Mesothelial cell of epicardium (in vitro differentiated cells): ENCODE data around the gene BLTP3A. TPM values are rescaled to one million over a fixed set of nuclear protein-coding genes. Genes with fewer than 3 reads are reported as not detected.

Experiments used
- DNase-seq, 2 experiments: peaks; one replicate each; pipeline ENCODE4 v3.0.0; 2021; ENCODE audit warnings: low spot score in 2 of 2; ENCODE audit not compliant: unreplicated experiment in 2 of 2
- H3K27ac Mint-ChIP-seq: 2 replicates; pipeline ENCODE4 v1.8.0; 2021; ENCODE audit warnings: mixed read lengths
- H3K27me3 Mint-ChIP-seq: 2 replicates; pipeline ENCODE4 v1.8.0; 2021; ENCODE audit warnings: low read depth, mixed read lengths
- H3K36me3 Mint-ChIP-seq: 2 replicates; pipeline ENCODE4 v1.8.0; 2021; ENCODE audit warnings: mixed read lengths
- H3K4me1 Mint-ChIP-seq: 2 replicates; pipeline ENCODE4 v1.8.0; 2021; ENCODE audit warnings: mixed read lengths
- H3K4me3 Mint-ChIP-seq: 2 replicates; pipeline ENCODE4 v1.8.0; 2021; ENCODE audit warnings: mild to moderate bottlenecking, moderate library complexity, mixed read lengths
- H3K9me3 Mint-ChIP-seq: 2 replicates; pipeline ENCODE4 v1.8.0; 2021; ENCODE audit warnings: mixed read lengths
- CTCF ChIP-seq: fragments of 200-600 bp; sonication (generic); IDR thresholded peaks from one replicate; pipeline ENCODE4 v1.5.0; 2021; ENCODE audit warnings: antibody characterized with exemption; ENCODE audit not compliant: unreplicated experiment
- total RNA-seq: library from RNA; stranded (reverse); gene quantifications from 3 replicates; pipeline ENCODE4 v1.2.1, GENCODE V29; 2021

BLTP3A gene
- total RNA-seq, 1 donor from 2014 or later: 14.6 TPM

DNA sequence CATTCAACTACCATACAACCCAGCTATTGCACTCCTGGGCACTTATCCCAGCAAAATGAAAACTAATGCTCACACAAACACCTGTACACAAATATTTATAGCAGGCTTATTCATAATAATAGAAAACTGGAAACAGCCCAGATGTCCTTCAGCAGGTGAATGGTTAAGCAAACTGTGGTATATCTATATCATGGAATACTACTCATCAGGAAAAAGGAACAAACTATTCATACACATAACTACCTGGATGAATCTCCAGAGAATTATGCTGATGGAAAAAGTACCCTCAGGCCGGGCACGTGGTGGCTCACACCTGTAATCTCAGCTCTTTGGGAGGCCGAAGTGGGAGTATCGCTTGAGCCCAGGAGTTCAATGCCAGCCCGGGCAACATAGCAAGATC is 3.8 kb upstream of the BLTP3A start:
- H3K4me1 Mint-ChIP-seq: peaks cover 12% of the 10 kb centered on the region
- no peak overlapping the region for H3K27ac Mint-ChIP-seq
- H3K36me3 Mint-ChIP-seq: peaks cover 4% of the 10 kb centered on the region
- no peak for TF ChIP-seq CTCF
- no peak for DNase-seq
- no peak overlapping the region for H3K4me3 Mint-ChIP-seq
- H3K27me3 Mint-ChIP-seq: no peaks in the 10 kb centered on the region
- H3K9me3 Mint-ChIP-seq: peaks cover 5% of the 10 kb centered on the region

DNA sequence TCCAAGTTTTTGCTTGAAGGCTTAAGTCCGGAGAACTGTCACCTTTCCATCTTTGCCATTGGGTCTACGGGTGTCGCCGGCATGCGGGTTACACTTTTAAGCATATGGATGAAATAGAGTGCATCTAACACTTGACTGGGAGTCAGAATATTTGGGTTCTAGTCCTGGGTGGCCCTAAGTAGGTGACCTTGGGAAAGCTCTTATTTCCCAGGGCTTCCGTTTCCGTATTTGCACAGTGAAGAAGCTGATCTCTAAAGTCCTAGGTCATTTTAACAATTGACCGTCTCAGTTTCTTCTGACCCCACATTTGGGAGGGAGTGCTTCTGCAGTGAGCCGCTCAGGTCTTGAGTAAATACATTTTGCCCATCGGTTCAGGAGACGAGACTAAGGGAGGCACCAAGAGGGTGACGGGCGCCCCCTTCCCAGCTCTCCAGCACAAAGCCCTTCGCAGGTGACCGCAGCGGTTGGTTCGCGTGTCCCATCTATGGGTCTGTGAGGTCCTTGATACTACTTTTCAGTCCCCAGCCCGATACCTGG is 651 bp upstream of the BLTP3A start:
- DNase-seq: peak in 1 of 2 experiments; percentile 62
- peaks cover 5% of the 10 kb centered on the region for H3K9me3 Mint-ChIP-seq
- TF ChIP-seq CTCF: no peak
- H3K27ac Mint-ChIP-seq: peak overlapping the region; percentile 98
- peaks cover 4% of the 10 kb centered on the region for H3K36me3 Mint-ChIP-seq
- peaks cover 24% of the 10 kb centered on the region for H3K4me1 Mint-ChIP-seq
- H3K27me3 Mint-ChIP-seq: no peaks in the 10 kb centered on the region
- peak overlapping the region; percentile 93 for H3K4me3 Mint-ChIP-seq

- H3K27me3 Mint-ChIP-seq: no peaks in the 10 kb centered on the region
- no peaks in the 10 kb centered on the region for H3K36me3 Mint-ChIP-seq
- H3K4me3 Mint-ChIP-seq: peak overlapping the region; percentile 93
- peaks cover 25% of the 10 kb centered on the region for H3K4me1 Mint-ChIP-seq
- no peak for TF ChIP-seq CTCF
- no peaks in the 10 kb centered on the region for H3K9me3 Mint-ChIP-seq
- H3K27ac Mint-ChIP-seq: peak overlapping the region; percentile 97
- DNase-seq: no peak
These were observed 970 bp downstream of the BLTP3A start for GRCh38 chr6:34792605-34793500.

DNA sequence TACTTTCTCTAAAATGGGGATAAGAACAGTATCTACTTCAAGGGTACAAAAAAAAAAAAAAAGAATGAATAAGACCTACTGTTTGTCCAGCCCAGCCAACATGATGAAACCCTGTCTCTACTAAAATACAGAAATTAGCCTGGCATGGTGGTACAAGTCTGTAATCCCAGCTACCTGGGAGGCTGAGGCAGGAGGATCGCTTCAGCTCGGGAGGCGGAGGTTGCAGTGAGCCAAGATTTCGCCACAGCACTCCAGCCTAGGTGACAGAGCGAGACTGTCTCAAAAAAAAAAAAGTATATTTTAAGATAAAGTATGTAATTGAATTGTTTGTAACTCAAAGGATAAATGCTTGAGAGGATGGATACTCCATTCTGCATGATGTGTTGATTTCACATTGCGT is 2.0 kb downstream of the BLTP3A start:
- no peak for DNase-seq
- Mint-ChIP-seq H3K27me3 (no peaks in the 10 kb centered on the region), H3K4me3 (peak overlapping the region; percentile 93), H3K4me1 (peaks cover 25% of the 10 kb centered on the region), H3K9me3 (no peaks in the 10 kb centered on the region), H3K27ac (no peak overlapping the region), H3K36me3 (no peaks in the 10 kb centered on the region)
- TF ChIP-seq CTCF: no peak

DNA sequence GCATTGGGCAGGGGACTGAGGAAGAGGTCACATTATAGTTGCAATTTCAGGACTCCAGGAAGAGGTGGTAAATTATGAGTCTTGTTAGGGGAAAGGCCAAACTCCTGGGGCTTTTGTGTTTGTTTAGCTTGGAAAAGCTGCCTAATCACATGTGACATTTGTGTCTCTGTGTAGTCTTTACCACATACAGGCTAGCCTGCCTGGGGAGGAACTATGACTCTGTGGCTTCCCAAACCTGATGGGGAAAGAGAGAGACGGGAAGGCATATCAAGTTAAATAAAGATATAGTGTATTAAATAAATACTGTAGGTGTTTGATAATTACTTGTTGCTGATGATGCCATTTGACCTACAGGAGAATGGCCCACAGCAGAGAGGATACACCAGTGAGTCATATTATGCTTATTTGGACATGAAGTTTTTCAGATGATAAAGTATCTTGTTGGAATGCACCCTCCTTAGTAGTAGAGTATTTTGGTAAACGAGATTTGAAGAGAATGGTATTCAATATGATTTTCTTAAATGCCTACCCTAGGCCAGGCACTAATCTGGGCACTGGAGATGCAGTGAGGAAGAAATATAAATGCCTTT is 4.0 kb downstream of the BLTP3A start:
- H3K27me3 Mint-ChIP-seq: no peaks in the 10 kb centered on the region
- peaks cover 33% of the 10 kb centered on the region for H3K4me1 Mint-ChIP-seq
- H3K4me3 Mint-ChIP-seq: no peak overlapping the region
- no peak for TF ChIP-seq CTCF
- H3K27ac Mint-ChIP-seq: peak overlapping the region; percentile 76
- DNase-seq: no peak
- H3K36me3 Mint-ChIP-seq: no peaks in the 10 kb centered on the region
- no peaks in the 10 kb centered on the region for H3K9me3 Mint-ChIP-seq
